ENCODE measurements around the gene MAD1L1.

The MAD1L1 gene

GRCh38 chr7:1928645-1929348 lies 303.9 kb downstream of the MAD1L1 start:
- H4K20me1 ChIP-seq (ENCODE audit: low read depth, low read length), result no peaks in the 10 kb centered on the region; the same call in 1 of the 2 replicates
- no peak for TF ChIP-seq EZH2phosphoT487 (conservative IDR thresholded peaks at IDR 0.05; ENCODE audit: low read length)
- TF ChIP-seq, protein P1, sequence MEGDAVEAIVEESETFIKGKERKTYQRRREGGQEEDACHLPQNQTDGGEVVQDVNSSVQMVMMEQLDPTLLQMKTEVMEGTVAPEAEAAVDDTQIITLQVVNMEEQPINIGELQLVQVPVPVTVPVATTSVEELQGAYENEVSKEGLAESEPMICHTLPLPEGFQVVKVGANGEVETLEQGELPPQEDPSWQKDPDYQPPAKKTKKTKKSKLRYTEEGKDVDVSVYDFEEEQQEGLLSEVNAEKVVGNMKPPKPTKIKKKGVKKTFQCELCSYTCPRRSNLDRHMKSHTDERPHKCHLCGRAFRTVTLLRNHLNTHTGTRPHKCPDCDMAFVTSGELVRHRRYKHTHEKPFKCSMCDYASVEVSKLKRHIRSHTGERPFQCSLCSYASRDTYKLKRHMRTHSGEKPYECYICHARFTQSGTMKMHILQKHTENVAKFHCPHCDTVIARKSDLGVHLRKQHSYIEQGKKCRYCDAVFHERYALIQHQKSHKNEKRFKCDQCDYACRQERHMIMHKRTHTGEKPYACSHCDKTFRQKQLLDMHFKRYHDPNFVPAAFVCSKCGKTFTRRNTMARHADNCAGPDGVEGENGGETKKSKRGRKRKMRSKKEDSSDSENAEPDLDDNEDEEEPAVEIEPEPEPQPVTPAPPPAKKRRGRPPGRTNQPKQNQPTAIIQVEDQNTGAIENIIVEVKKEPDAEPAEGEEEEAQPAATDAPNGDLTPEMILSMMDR (IDR thresholded peaks at IDR 0.05; ENCODE audit: insufficient read depth, low read length, poor library complexity, severe bottlenecking), result no peak

GRCh38 chr7:1927937-1928644 lies 304.7 kb downstream of the MAD1L1 start:
- no peaks in the 10 kb centered on the region for H3K9me2 ChIP-seq (replicated peaks; ENCODE audit: insufficient read depth, low read length)
- no peaks in the 10 kb centered on the region; the same call in 1 of the 2 replicates for H4K20me1 ChIP-seq (ENCODE audit: low read depth, low read length)
- H3K27ac ChIP-seq (ENCODE audit: low read depth, low read length), result no peak overlapping the region
- H3K9me3 ChIP-seq (ENCODE audit: insufficient read depth, low read length), result no peaks in the 10 kb centered on the region
- 0 out of 2 replicates have a peak, but pooled peaks cover 3% of the 10 kb centered on the region for H3K79me2 ChIP-seq (ENCODE audit: insufficient read depth, low read length)
- TF ChIP-seq, protein P1 (IDR thresholded peaks at IDR 0.05; ENCODE audit: insufficient read depth, low read length, poor library complexity, severe bottlenecking), result no peak
- TF ChIP-seq EZH2phosphoT487 (conservative IDR thresholded peaks at IDR 0.05; ENCODE audit: low read length), result no peak
- no peaks in the 10 kb centered on the region for H3F3A ChIP-seq (ENCODE audit: insufficient read depth)
- no peak overlapping the region for H2AFZ ChIP-seq (ENCODE audit: low read depth, low read length, severe bottlenecking)
- no peaks in the 10 kb centered on the region for H3K27me3 ChIP-seq (ENCODE audit: low read length)
- no peak overlapping the region for H3K4me3 ChIP-seq (ENCODE audit: insufficient read depth, low read length, poor library complexity, severe bottlenecking)
- H3K9ac ChIP-seq (ENCODE audit: low read length), result no peak overlapping the region
- H3K4me2 ChIP-seq (ENCODE audit: low read depth, low read length, poor library complexity, severe bottlenecking), result no peak overlapping the region
- no peaks in the 10 kb centered on the region for H3K36me3 ChIP-seq (ENCODE audit: low read length)

More at GRCh38 chr7:1928645-1929348, 303.9 kb downstream of the MAD1L1 start:
- H3K79me2 ChIP-seq (ENCODE audit: insufficient read depth, low read length), result 0 out of 2 replicates have a peak, but pooled peaks cover 3% of the 10 kb centered on the region
- H3K4me3 ChIP-seq (ENCODE audit: insufficient read depth, low read length, poor library complexity, severe bottlenecking), result no peak overlapping the region
- H3K9me2 ChIP-seq (replicated peaks; ENCODE audit: insufficient read depth, low read length), result no peaks in the 10 kb centered on the region
- H3K9me3 ChIP-seq (ENCODE audit: insufficient read depth, low read length), result no peaks in the 10 kb centered on the region
- no peaks in the 10 kb centered on the region for H3K27me3 ChIP-seq (ENCODE audit: low read length)
- H3K9ac ChIP-seq (ENCODE audit: low read length), result no peak overlapping the region
- no peak overlapping the region for H3K27ac ChIP-seq (ENCODE audit: low read depth, low read length)
- no peaks in the 10 kb centered on the region for H3F3A ChIP-seq (ENCODE audit: insufficient read depth)
- H3K36me3 ChIP-seq (ENCODE audit: low read length), result no peaks in the 10 kb centered on the region
- no peak overlapping the region for H3K4me2 ChIP-seq (ENCODE audit: low read depth, low read length, poor library complexity, severe bottlenecking)
- no peak overlapping the region for H2AFZ ChIP-seq (ENCODE audit: low read depth, low read length, severe bottlenecking)

- Histone ChIP-seq H3K79me2 (ENCODE audit: insufficient read depth, low read length) (0 out of 2 replicates have a peak, but pooled peaks cover 3% of the 10 kb centered on the region), H3K27ac (ENCODE audit: low read depth, low read length) (no peak overlapping the region), H4K20me1 (ENCODE audit: low read depth, low read length) (no peaks in the 10 kb centered on the region; the same call in 1 of the 2 replicates), H3K4me3 (ENCODE audit: insufficient read depth, low read length, poor library complexity, severe bottlenecking) (no peak overlapping the region), H3K27me3 (ENCODE audit: low read length) (no peaks in the 10 kb centered on the region), H3K4me2 (ENCODE audit: low read depth, low read length, poor library complexity, severe bottlenecking) (no peak overlapping the region), H3K36me3 (ENCODE audit: low read length) (no peaks in the 10 kb centered on the region), H3F3A (ENCODE audit: insufficient read depth) (no peaks in the 10 kb centered on the region), H3K9me2 (replicated peaks; ENCODE audit: insufficient read depth, low read length) (no peaks in the 10 kb centered on the region), H3K9ac (ENCODE audit: low read length) (no peak overlapping the region), H3K9me3 (ENCODE audit: insufficient read depth, low read length) (no peaks in the 10 kb centered on the region), H2AFZ (ENCODE audit: low read depth, low read length, severe bottlenecking) (no peak overlapping the region)
- no peak for TF ChIP-seq EZH2phosphoT487 (conservative IDR thresholded peaks at IDR 0.05; ENCODE audit: low read length)
- TF ChIP-seq, protein P1 (IDR thresholded peaks at IDR 0.05; ENCODE audit: insufficient read depth, low read length, poor library complexity, severe bottlenecking), result no peak
These were observed 305.8 kb downstream of the MAD1L1 start for GRCh38 chr7:1926908-1927306.
